WTC11 (cell line): ENCODE results near the gene DHRS7B. TPM values are rescaled to one million over a fixed set of nuclear protein-coding genes. Genes with fewer than 3 reads are reported as not detected.
A peak's percentile ranks its signal among the peaks of the same experiment; 100 is the strongest.

Experiments
- ATAC-seq: fragments of 200-7000 bp; cut with Tn5 transposase; 2 replicates; pipeline ENCODE4 v1.10.0; 2021; ENCODE audit warnings: mild to moderate bottlenecking, moderate library complexity
- CTCF ChIA-PET: fragments of 300-600 bp; sonication (Branson Sonifier 250); formaldehyde crosslinking; loops from one replicate; lab custom pipeline; 2021; ENCODE audit warnings: antibody characterized with exemption; lab: Charles Lee
- POLR2A ChIA-PET: fragments of 350-600 bp; sonication (Branson Sonifier 250); formaldehyde crosslinking; loops from one replicate; lab custom pipeline; 2021; ENCODE audit warnings: antibody characterized with exemption; lab: Charles Lee
- DNase-seq: peaks from one replicate; pipeline ENCODE4 v3.0.0; 2021; ENCODE audit warnings: low spot score
- H3K27ac Mint-ChIP-seq: 2 replicates; pipeline ENCODE4 v1.8.0; 2021; ENCODE audit warnings: mixed read lengths
- H3K27me3 Mint-ChIP-seq: 2 replicates; pipeline ENCODE4 v1.8.0; 2021; ENCODE audit warnings: low read depth, mild to moderate bottlenecking, moderate library complexity, mixed read lengths
- H3K36me3 Mint-ChIP-seq: 2 replicates; pipeline ENCODE4 v1.8.0; 2021; ENCODE audit warnings: mixed read lengths
- H3K4me1 Mint-ChIP-seq: 2 replicates; pipeline ENCODE4 v1.8.0; 2022; ENCODE audit warnings: mixed read lengths
- H3K4me3 Mint-ChIP-seq: 2 replicates; pipeline ENCODE4 v1.8.0; 2021; ENCODE audit warnings: mild to moderate bottlenecking, moderate library complexity, mixed read lengths
- H3K9me3 Mint-ChIP-seq: 2 replicates; pipeline ENCODE4 v1.8.0; 2021; ENCODE audit warnings: mixed read lengths
- AFF4 ChIP-seq: sonication (generic); formaldehyde crosslinking; IDR thresholded peaks from 2 replicates; pipeline ENCODE4 v1.8.1; 2023; ENCODE audit warnings: mild to moderate bottlenecking, missing genetic modification reagents, borderline replicate concordance
- ATF6 ChIP-seq: sonication (generic); formaldehyde crosslinking; IDR thresholded peaks from 2 replicates; pipeline ENCODE4 v1.8.1; 2023; ENCODE audit warnings: mild to moderate bottlenecking, missing genetic modification reagents
- E2F5 ChIP-seq: sonication (generic); formaldehyde crosslinking; IDR thresholded peaks from 2 replicates; pipeline ENCODE4 v1.8.1; 2022; ENCODE audit warnings: mild to moderate bottlenecking, moderate library complexity, missing genetic modification reagents
- GABPB1 ChIP-seq: sonication (generic); formaldehyde crosslinking; IDR thresholded peaks from 2 replicates; pipeline ENCODE4 v1.8.1; 2023; ENCODE audit warnings: mild to moderate bottlenecking, missing genetic modification reagents
- HMGA2 ChIP-seq: fragments of 250-450 bp; sonication (Bioruptor Pico); IDR thresholded peaks from 2 replicates; pipeline ENCODE4 v1.4.0; 2021; ENCODE audit warnings: mild to moderate bottlenecking, moderate library complexity
- MLX ChIP-seq: sonication (generic); formaldehyde crosslinking; IDR thresholded peaks from 2 replicates; pipeline ENCODE4 v1.8.1; 2023; ENCODE audit warnings: mild to moderate bottlenecking, missing genetic modification reagents, moderate library complexity
- NR1H2 ChIP-seq: sonication (generic); formaldehyde crosslinking; IDR thresholded peaks from 2 replicates; pipeline ENCODE4 v1.9.0; 2021; ENCODE audit warnings: mild to moderate bottlenecking, moderate library complexity, missing genetic modification reagents
- NR2C2 ChIP-seq: sonication (generic); formaldehyde crosslinking; IDR thresholded peaks from 2 replicates; pipeline ENCODE4 v1.8.0; 2022; ENCODE audit warnings: mild to moderate bottlenecking, missing genetic modification reagents
- OVOL2 ChIP-seq: fragments of 250-450 bp; sonication (Bioruptor Pico); IDR thresholded peaks from 2 replicates; pipeline ENCODE4 v1.9.0; 2021; ENCODE audit warnings: mild to moderate bottlenecking, borderline replicate concordance
- PRDM15 ChIP-seq: sonication (generic); formaldehyde crosslinking; IDR thresholded peaks from 2 replicates; pipeline ENCODE4 v1.8.0; 2022; ENCODE audit warnings: missing genetic modification reagents
- PRRX2 ChIP-seq: fragments of 250-450 bp; sonication (Bioruptor Pico); IDR thresholded peaks from 2 replicates; pipeline ENCODE4 v1.8.0; 2021; ENCODE audit warnings: mild to moderate bottlenecking
- RORB ChIP-seq: fragments of 250-450 bp; sonication (Bioruptor Pico); IDR thresholded peaks from 2 replicates; pipeline ENCODE4 v1.9.0; 2021; ENCODE audit warnings: mild to moderate bottlenecking
- SMAD4 ChIP-seq: sonication (generic); formaldehyde crosslinking; IDR thresholded peaks from 2 replicates; pipeline ENCODE4 v1.8.0; 2022; ENCODE audit warnings: mild to moderate bottlenecking, missing genetic modification reagents
- STAT6 ChIP-seq: sonication (generic); formaldehyde crosslinking; conservative IDR thresholded peaks from 2 replicates; pipeline ENCODE4 v1.8.1; 2023; ENCODE audit warnings: mild to moderate bottlenecking, low read depth, missing genetic modification reagents, moderate library complexity
- TCF7 ChIP-seq: sonication (generic); formaldehyde crosslinking; IDR thresholded peaks from 2 replicates; pipeline ENCODE4 v1.8.0; 2022; ENCODE audit warnings: mild to moderate bottlenecking, low read depth, missing genetic modification reagents, moderate library complexity
- USF2 ChIP-seq: sonication (generic); formaldehyde crosslinking; IDR thresholded peaks from 2 replicates; pipeline ENCODE4 v1.8.1; 2023; ENCODE audit warnings: mild to moderate bottlenecking, missing genetic modification reagents, moderate library complexity
- ZBTB21 ChIP-seq: sonication (generic); formaldehyde crosslinking; IDR thresholded peaks from 2 replicates; pipeline ENCODE4 v1.8.1; 2023; ENCODE audit warnings: mild to moderate bottlenecking, missing genetic modification reagents, borderline replicate concordance
- ZNF138 ChIP-seq: sonication (generic); formaldehyde crosslinking; conservative IDR thresholded peaks from 2 replicates; pipeline ENCODE4 v1.8.1; 2022; ENCODE audit warnings: mild to moderate bottlenecking, moderate library complexity, missing genetic modification reagents
- ZNF232 ChIP-seq: sonication (generic); formaldehyde crosslinking; IDR thresholded peaks from 2 replicates; pipeline ENCODE4 v1.8.0; 2022; ENCODE audit warnings: mild to moderate bottlenecking, missing genetic modification reagents
- total RNA-seq: library from RNA; stranded (reverse); gene quantifications from 3 replicates; pipeline ENCODE4 v1.2.3, GENCODE V29; 2021

Gene DHRS7B
- total RNA-seq, 1 experiment from 2014 or later = 15.6 TPM

GRCh38 chr17:21126645-21127508, at the start of gene DHRS7B (continued):
- TF ChIP-seq MLX (no peak), GABPB1 (CRISPR knock-in tag) (peak; percentile 66), ZNF138 (CRISPR knock-in tag) (no peak), NR1H2 (CRISPR knock-in tag) (no peak), OVOL2 (CRISPR knock-in tag) (no peak), USF2 (CRISPR knock-in tag) (no peak), PRRX2 (no peak), AFF4 (CRISPR knock-in tag) (no peak), E2F5 (CRISPR knock-in tag) (peak; percentile 20; the same call in 1 of the 2 replicates), SMAD4 (CRISPR knock-in tag) (no peak), RORB (CRISPR knock-in tag) (no peak), TCF7 (CRISPR knock-in tag) (no peak), ZNF232 (CRISPR knock-in tag) (peak; percentile 83; the same call in 1 of the 2 replicates)

- POLR2A ChIA-PET = no interaction called here
- Mint-ChIP-seq H3K36me3 (peaks cover 12% of the 10 kb centered on the region), H3K27me3 (no peaks in the 10 kb centered on the region; the same call in 1 of the 2 replicates), H3K4me1 (peaks cover 40% of the 10 kb centered on the region), H3K27ac (no peak overlapping the region), H3K9me3 (peaks cover 20% of the 10 kb centered on the region), H3K4me3 (no peak overlapping the region)
- CTCF ChIA-PET = interaction anchor here (2.0 kb wide), 1 partner anchor 22 kb away, joined by 7 read pairs; no protein-coding TSS in a partner anchor
- DNase-seq = no peak
- ATAC-seq = no peak
- TF ChIP-seq NR2C2 (CRISPR knock-in tag) (no peak), STAT6 (CRISPR knock-in tag) (no peak), ZBTB21 (CRISPR knock-in tag) (no peak), PRDM15 (CRISPR knock-in tag) (no peak), HMGA2 (CRISPR knock-in tag) (no peak), ATF6 (CRISPR knock-in tag) (no peak), SMAD4 (CRISPR knock-in tag) (no peak)
Observed at GRCh38 chr17:21077281-21077680, 49.5 kb upstream of the DHRS7B start.
